HEK293 (cell line): ENCODE data around the gene ZNF48.
A peak's percentile ranks its signal among the peaks of the same experiment; 100 is the strongest.

Source experiments
- ATF2 ChIP-seq: fragments of 450-650 bp; formaldehyde crosslinking; IDR thresholded peaks from 2 replicates; pipeline ENCODE4 v1.5.1; 2016; ENCODE audit warnings: missing biosample characterization, missing genetic modification characterization, low read depth
- BCL6B ChIP-seq: fragments of 450-650 bp; formaldehyde crosslinking; IDR thresholded peaks from 2 replicates; pipeline ENCODE4 v1.5.1; 2017; ENCODE audit warnings: missing biosample characterization, missing genetic modification characterization
- HIC1 ChIP-seq: fragments of 450-650 bp; formaldehyde crosslinking; IDR thresholded peaks from 2 replicates; pipeline ENCODE4 v1.5.1; 2016; ENCODE audit warnings: missing biosample characterization, missing genetic modification characterization
- KLF7 ChIP-seq: fragments of 450-650 bp; formaldehyde crosslinking; IDR thresholded peaks from 2 replicates; pipeline ENCODE4 v1.5.1; 2016; ENCODE audit warnings: missing biosample characterization, missing genetic modification characterization, borderline replicate concordance
- KLF8 ChIP-seq: fragments of 450-650 bp; formaldehyde crosslinking; IDR thresholded peaks from 2 replicates; pipeline ENCODE4 v1.5.1; 2016; ENCODE audit warnings: missing biosample characterization, missing genetic modification characterization
- PRDM1 ChIP-seq: fragments of 450-650 bp; formaldehyde crosslinking; IDR thresholded peaks from 2 replicates; pipeline ENCODE4; 2016; ENCODE audit warnings: missing biosample characterization, missing genetic modification characterization
- SALL2 ChIP-seq: fragments of 450-650 bp; formaldehyde crosslinking; IDR thresholded peaks from 2 replicates; pipeline ENCODE4 v1.5.0; 2017; ENCODE audit warnings: missing biosample characterization, mild to moderate bottlenecking, missing genetic modification characterization, borderline replicate concordance
- SCRT1 ChIP-seq: fragments of 450-650 bp; formaldehyde crosslinking; IDR thresholded peaks from 2 replicates; pipeline ENCODE4 v1.5.1; 2016; ENCODE audit warnings: missing biosample characterization, missing genetic modification characterization, borderline replicate concordance
- ZBTB20 ChIP-seq: fragments of 450-650 bp; formaldehyde crosslinking; IDR thresholded peaks from 2 replicates; pipeline ENCODE4 v1.5.1; 2016; ENCODE audit warnings: missing biosample characterization, missing genetic modification characterization
- ZEB2 ChIP-seq: fragments of 450-650 bp; formaldehyde crosslinking; IDR thresholded peaks from 2 replicates; pipeline ENCODE4 v1.5.1; 2016; ENCODE audit warnings: missing biosample characterization, missing genetic modification characterization
- ZFP3 ChIP-seq: fragments of 450-650 bp; formaldehyde crosslinking; IDR thresholded peaks from 2 replicates; pipeline ENCODE4 v1.5.1; 2016; ENCODE audit warnings: low read depth, missing biosample characterization, missing genetic modification characterization
- ZNF132 ChIP-seq: fragments of 450-650 bp; formaldehyde crosslinking; IDR thresholded peaks from 2 replicates; pipeline ENCODE4 v1.5.1; 2017; ENCODE audit warnings: missing biosample characterization, missing genetic modification characterization, borderline replicate concordance
- ZNF184 ChIP-seq: fragments of 450-650 bp; IDR thresholded peaks from 2 replicates; pipeline ENCODE4 v1.5.1; 2018; ENCODE audit warnings: missing biosample characterization, mild to moderate bottlenecking, missing genetic modification characterization
- ZNF280D ChIP-seq: fragments of 450-650 bp; formaldehyde crosslinking; IDR thresholded peaks from 2 replicates; pipeline ENCODE4 v1.5.1; 2016; ENCODE audit warnings: missing biosample characterization, missing genetic modification characterization
- ZNF302 ChIP-seq: fragments of 450-650 bp; formaldehyde crosslinking; IDR thresholded peaks from 2 replicates; pipeline ENCODE4 v1.5.1; 2016; ENCODE audit warnings: missing biosample characterization, missing genetic modification characterization, low read depth
- ZNF501 ChIP-seq: fragments of 450-650 bp; formaldehyde crosslinking; IDR thresholded peaks from 2 replicates; pipeline ENCODE4 v1.5.1; 2016; ENCODE audit warnings: missing biosample characterization, missing genetic modification characterization
- ZNF549 ChIP-seq: fragments of 450-650 bp; IDR thresholded peaks from 2 replicates; pipeline ENCODE4 v1.5.1; 2018; ENCODE audit warnings: missing biosample characterization, missing genetic modification characterization, mild to moderate bottlenecking, inconsistent platforms, moderate library complexity
- ZNF561 ChIP-seq: fragments of 450-650 bp; IDR thresholded peaks from 2 replicates; pipeline ENCODE4 v1.5.1; 2018; ENCODE audit warnings: missing biosample characterization, missing genetic modification characterization, borderline replicate concordance
- ZNF571 ChIP-seq: fragments of 450-650 bp; formaldehyde crosslinking; IDR thresholded peaks from 2 replicates; pipeline ENCODE4 v1.5.0; 2017; ENCODE audit warnings: missing biosample characterization, missing genetic modification characterization
- ZNF660 ChIP-seq: fragments of 450-650 bp; IDR thresholded peaks from 2 replicates; pipeline ENCODE4 v1.5.1; 2018; ENCODE audit warnings: missing biosample characterization, mild to moderate bottlenecking, missing genetic modification characterization
- ZNF670 ChIP-seq: fragments of 450-650 bp; formaldehyde crosslinking; IDR thresholded peaks from 2 replicates; pipeline ENCODE4 v1.5.1; 2016; ENCODE audit warnings: missing biosample characterization, missing genetic modification characterization, low read depth
- ZNF747 ChIP-seq: fragments of 450-650 bp; formaldehyde crosslinking; IDR thresholded peaks from 2 replicates; pipeline ENCODE4 v1.5.1; 2016; ENCODE audit warnings: missing biosample characterization, missing genetic modification characterization
- ZNF830 ChIP-seq: fragments of 450-650 bp; IDR thresholded peaks from 2 replicates; pipeline ENCODE4 v1.5.0; 2018; ENCODE audit warnings: missing biosample characterization, missing genetic modification characterization, low read depth, mild to moderate bottlenecking, moderate library complexity
- ZNF843 ChIP-seq: fragments of 450-650 bp; formaldehyde crosslinking; IDR thresholded peaks from 2 replicates; pipeline ENCODE4 v1.5.1; 2016; ENCODE audit warnings: missing biosample characterization, missing genetic modification characterization
- ZSCAN16 ChIP-seq: fragments of 450-650 bp; formaldehyde crosslinking; IDR thresholded peaks from 2 replicates; pipeline ENCODE4 v1.5.1; 2016; ENCODE audit warnings: missing biosample characterization, missing genetic modification characterization
- TF ChIP-seq, protein P1 (sequence below): fragments of 450-650 bp; formaldehyde crosslinking; IDR thresholded peaks from 2 replicates; pipeline ENCODE4 v1.5.1; 2016; ENCODE audit warnings: missing biosample characterization, missing genetic modification characterization
- TF ChIP-seq, protein P2 (sequence below): fragments of 450-650 bp; formaldehyde crosslinking; IDR thresholded peaks from 2 replicates; pipeline ENCODE4 v1.5.1; 2016; ENCODE audit warnings: missing biosample characterization, missing genetic modification characterization

The ZNF48 gene

GRCh38 chr16:30407102-30407803 is 12.0 kb downstream of the ZNF48 start, which contains the start of gene ZNF771 (continued):
- TF ChIP-seq ZNF280D: no peak
- peak; percentile 93; the same call in 1 of the 2 replicates for TF ChIP-seq KLF8 (tag by site-specific recombination)
- no peak for TF ChIP-seq SALL2 (tag by site-specific recombination)
- no peak for TF ChIP-seq ZNF747
- peak; percentile 93 for TF ChIP-seq KLF7 (tag by site-specific recombination)
- peak; percentile 97 for TF ChIP-seq ZEB2 (tag by site-specific recombination)
- peak; percentile 96 for TF ChIP-seq HIC1
- no peak for TF ChIP-seq BCL6B (tag by site-specific recombination)
- TF ChIP-seq PRDM1 (tag by site-specific recombination): peak; percentile 81
- no peak for TF ChIP-seq ZFP3 (tag by site-specific recombination)
- TF ChIP-seq ZNF830 (tag by site-specific recombination): no peak
- TF ChIP-seq ATF2 (tag by site-specific recombination): no peak
- TF ChIP-seq ZNF132 (tag by site-specific recombination): no peak
- TF ChIP-seq ZNF501 (tag by site-specific recombination): peak; percentile 74
- peak; percentile 95 for TF ChIP-seq ZBTB20
- peak; percentile 97 for TF ChIP-seq SCRT1
- TF ChIP-seq ZNF302: no peak
- TF ChIP-seq ZNF571 (tag by site-specific recombination): no peak
- TF ChIP-seq, protein P1, sequence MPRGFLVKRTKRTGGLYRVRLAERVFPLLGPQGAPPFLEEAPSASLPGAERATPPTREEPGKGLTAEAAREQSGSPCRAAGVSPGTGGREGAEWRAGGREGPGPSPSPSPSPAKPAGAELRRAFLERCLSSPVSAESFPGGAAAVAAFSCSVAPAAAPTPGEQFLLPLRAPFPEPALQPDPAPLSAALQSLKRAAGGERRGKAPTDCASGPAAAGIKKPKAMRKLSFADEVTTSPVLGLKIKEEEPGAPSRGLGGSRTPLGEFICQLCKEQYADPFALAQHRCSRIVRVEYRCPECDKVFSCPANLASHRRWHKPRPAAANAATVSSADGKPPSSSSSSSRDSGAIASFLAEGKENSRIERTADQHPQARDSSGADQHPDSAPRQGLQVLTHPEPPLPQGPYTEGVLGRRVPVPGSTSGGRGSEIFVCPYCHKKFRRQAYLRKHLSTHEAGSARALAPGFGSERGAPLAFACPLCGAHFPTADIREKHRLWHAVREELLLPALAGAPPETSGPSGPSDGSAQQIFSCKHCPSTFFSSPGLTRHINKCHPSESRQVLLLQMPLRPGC (tag by site-specific recombination): no peak
- no peak for TF ChIP-seq ZSCAN16 (tag by site-specific recombination)
- TF ChIP-seq ZNF843 (tag by site-specific recombination): peak; percentile 66; the same call in 1 of the 2 replicates
- TF ChIP-seq ZNF670 (tag by site-specific recombination): no peak
- TF ChIP-seq ZNF660 (tag by site-specific recombination): peak; percentile 89
- TF ChIP-seq, protein P2, sequence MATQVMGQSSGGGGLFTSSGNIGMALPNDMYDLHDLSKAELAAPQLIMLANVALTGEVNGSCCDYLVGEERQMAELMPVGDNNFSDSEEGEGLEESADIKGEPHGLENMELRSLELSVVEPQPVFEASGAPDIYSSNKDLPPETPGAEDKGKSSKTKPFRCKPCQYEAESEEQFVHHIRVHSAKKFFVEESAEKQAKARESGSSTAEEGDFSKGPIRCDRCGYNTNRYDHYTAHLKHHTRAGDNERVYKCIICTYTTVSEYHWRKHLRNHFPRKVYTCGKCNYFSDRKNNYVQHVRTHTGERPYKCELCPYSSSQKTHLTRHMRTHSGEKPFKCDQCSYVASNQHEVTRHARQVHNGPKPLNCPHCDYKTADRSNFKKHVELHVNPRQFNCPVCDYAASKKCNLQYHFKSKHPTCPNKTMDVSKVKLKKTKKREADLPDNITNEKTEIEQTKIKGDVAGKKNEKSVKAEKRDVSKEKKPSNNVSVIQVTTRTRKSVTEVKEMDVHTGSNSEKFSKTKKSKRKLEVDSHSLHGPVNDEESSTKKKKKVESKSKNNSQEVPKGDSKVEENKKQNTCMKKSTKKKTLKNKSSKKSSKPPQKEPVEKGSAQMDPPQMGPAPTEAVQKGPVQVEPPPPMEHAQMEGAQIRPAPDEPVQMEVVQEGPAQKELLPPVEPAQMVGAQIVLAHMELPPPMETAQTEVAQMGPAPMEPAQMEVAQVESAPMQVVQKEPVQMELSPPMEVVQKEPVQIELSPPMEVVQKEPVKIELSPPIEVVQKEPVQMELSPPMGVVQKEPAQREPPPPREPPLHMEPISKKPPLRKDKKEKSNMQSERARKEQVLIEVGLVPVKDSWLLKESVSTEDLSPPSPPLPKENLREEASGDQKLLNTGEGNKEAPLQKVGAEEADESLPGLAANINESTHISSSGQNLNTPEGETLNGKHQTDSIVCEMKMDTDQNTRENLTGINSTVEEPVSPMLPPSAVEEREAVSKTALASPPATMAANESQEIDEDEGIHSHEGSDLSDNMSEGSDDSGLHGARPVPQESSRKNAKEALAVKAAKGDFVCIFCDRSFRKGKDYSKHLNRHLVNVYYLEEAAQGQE: 0 out of 2 replicates have a peak, but pooled peaks have one; percentile 39
- TF ChIP-seq ZNF549 (tag by site-specific recombination): no peak
- peak; percentile 99 for TF ChIP-seq ZNF561 (tag by site-specific recombination)
- no peak for TF ChIP-seq ZNF184 (tag by site-specific recombination)
